Heart left ventricle (tissue), 13 donors: ENCODE measurements around the gene MAPK8IP2.

Source experiments
- CTCF ChIP-seq, 12 donors: fragments of 200-600 bp; sonication (generic) in 4 of 12; IDR thresholded peaks; one replicate each; pipeline versions ENCODE4 v1.5.0 to v1.8.0; 2018 to 2022; ENCODE audit warnings: antibody characterized with exemption in 12 of 12, mild to moderate bottlenecking in 5 of 12
- POLR2A ChIP-seq, 2 donors: fragments of 450-650 bp; IDR thresholded peaks; one replicate each; pipeline ENCODE4 v1.6.1; 2017; ENCODE audit warnings: antibody characterized with exemption in 2 of 2, mild to moderate bottlenecking in 2 of 2, moderate library complexity in 2 of 2
- donor health status: ischemic (EF 13 %, LVEDD 7.1; RV severe dilation, severe dysfunction).
- donor health status: DM: no; HTN: yes; CAD: no.
- donor health status: DM: no; HTN: no; CAD: no.
- donor health status: ischemic (EF 25% LVEDD 6.9; RV normal size, moderate dysfunction).
- donor health status: ischemic (EF 25% LVEDD 5.7; RV mildly dilated, moderate dysfunction).
- donor health status: ischemic (EF 35%, LVEDD 5.7; RV mildly dilated, moderate dysfunction).
- donor health status: nonischemic (EF 11% LVEDD 7.7; RV severe dilation, severe dysfunction).
- donor health status: DM: yes; HTN: yes; CAD: no.
- donor health status: PGD.
- donor health status: ischemic (EF 29% LVEDD 5.4; RV normal size, mild dysfunction).
- donor health status: nonischemic (EF 23%, LVEDD 6.1; RV moderate dilation, normal function).

- TF ChIP-seq POLR2A (IDR thresholded peaks at IDR 0.05) (no peak), CTCF (IDR thresholded peaks at IDR 0.05) (no peak)
Observed at GRCh38 chr22:50633771-50634170, 33.2 kb downstream of the MAPK8IP2 start.
